Left lung (tissue), 10 donors: ENCODE measurements around the gene VSTM5. TPM values are rescaled to one million over a fixed set of nuclear protein-coding genes. Genes with fewer than 3 reads are reported as not detected.

Experiments
- ATAC-seq: fragments of 200-7000 bp; cut with Tn5 transposase; one replicate; pipeline ENCODE4 v1.9.1; 2020; ENCODE audit warnings: moderate library complexity
- DNase-seq, 4 donors: peaks; one replicate each; pipeline ENCODE4 v3.0.0-alpha.2; 2013 to 2020
- H3K27ac ChIP-seq, 2 donors: fragments of 200-600 bp; sonication (generic) in 1 of 2; one replicate each; pipeline versions ENCODE4 v1.5.0 to v1.8.0; 2020 to 2021
- H3K27me3 ChIP-seq, 2 donors: fragments of 200-600 bp; sonication (generic) in 1 of 2; one replicate each; pipeline versions ENCODE4 v1.5.0 to v1.8.0; 2020 to 2021
- H3K36me3 ChIP-seq, 2 donors: fragments of 200-600 bp; sonication (generic) in 1 of 2; one replicate each; pipeline versions ENCODE4 v1.5.0 to v1.8.0; 2020 to 2021
- H3K4me1 ChIP-seq, 2 donors: fragments of 200-600 bp; one replicate each; pipeline ENCODE4 v1.8.0; 2021
- H3K4me3 ChIP-seq, 2 donors: fragments of 200-600 bp; sonication (generic) in 1 of 2; one replicate each; pipeline versions ENCODE4 v1.5.0 to v1.8.0; 2020 to 2021; ENCODE audit warnings: mild to moderate bottlenecking in 1 of 2
- H3K9me3 ChIP-seq, 2 donors: fragments of 200-600 bp; sonication (generic) in 1 of 2; one replicate each; pipeline versions ENCODE4 v1.5.0 to v1.8.0; 2020 to 2021
- intact Hi-C, 2 donors: fragments of 100-400 bp; cut with DNase I; formaldehyde crosslinking; loops; one replicate each; pipeline versions ENCODE4 v1.11.2 to v1.14.2; 2022
- polyA plus RNA-seq, 6 donors: library from polyadenylated mRNA; unstranded; fragments of 120-200 nt; gene quantifications; one replicate each; pipeline ENCODE4 v1.2.1, GENCODE V29; 2013; ENCODE audit not compliant: insufficient read length in 6 of 6
- total RNA-seq, 2 donors: library from RNA; stranded (reverse); fragmentation: NEBNext Ultra II Directional; extraction: Animal tissue kit (Norgen Biotek cat#: 25700); gene quantifications; one replicate each; pipeline ENCODE4 v1.2.1, GENCODE V29; 2021
- TF ChIP-seq, protein P1 (sequence below), 2 donors: fragments of 200-600 bp; sonication (generic) in 1 of 2; IDR thresholded peaks; one replicate each; pipeline versions ENCODE4 v1.5.0 to v1.8.0; 2021; ENCODE audit warnings: antibody characterized with exemption in 2 of 2
- donor health status: DM: no; HTN: yes; CAD: no.
- donor health status: DM: no; HTN: no; CAD: no.

VSTM5 gene
- total and polyA plus RNA-seq, 8 donors = 0.16 to 1.1 (median 0.62) TPM

GRCh38 chr11:93796441-93797231, 53.8 kb downstream of the VSTM5 start:
- no peak overlapping the region for H3K27ac ChIP-seq
- intact Hi-C loops = loop anchor here in 1 of 2 donors (10.0 kb wide), 1 partner anchor 62 kb away; no protein-coding TSS in a partner anchor
- H3K36me3 ChIP-seq = peaks cover 0 to 99% of the 10 kb centered on the region in 2 donors
- H3K9me3 ChIP-seq = no peaks in the 10 kb centered on the region
- no peaks in the 10 kb centered on the region for H3K4me1 ChIP-seq
- H3K27me3 ChIP-seq = no peaks in the 10 kb centered on the region
- TF ChIP-seq, protein P1, sequence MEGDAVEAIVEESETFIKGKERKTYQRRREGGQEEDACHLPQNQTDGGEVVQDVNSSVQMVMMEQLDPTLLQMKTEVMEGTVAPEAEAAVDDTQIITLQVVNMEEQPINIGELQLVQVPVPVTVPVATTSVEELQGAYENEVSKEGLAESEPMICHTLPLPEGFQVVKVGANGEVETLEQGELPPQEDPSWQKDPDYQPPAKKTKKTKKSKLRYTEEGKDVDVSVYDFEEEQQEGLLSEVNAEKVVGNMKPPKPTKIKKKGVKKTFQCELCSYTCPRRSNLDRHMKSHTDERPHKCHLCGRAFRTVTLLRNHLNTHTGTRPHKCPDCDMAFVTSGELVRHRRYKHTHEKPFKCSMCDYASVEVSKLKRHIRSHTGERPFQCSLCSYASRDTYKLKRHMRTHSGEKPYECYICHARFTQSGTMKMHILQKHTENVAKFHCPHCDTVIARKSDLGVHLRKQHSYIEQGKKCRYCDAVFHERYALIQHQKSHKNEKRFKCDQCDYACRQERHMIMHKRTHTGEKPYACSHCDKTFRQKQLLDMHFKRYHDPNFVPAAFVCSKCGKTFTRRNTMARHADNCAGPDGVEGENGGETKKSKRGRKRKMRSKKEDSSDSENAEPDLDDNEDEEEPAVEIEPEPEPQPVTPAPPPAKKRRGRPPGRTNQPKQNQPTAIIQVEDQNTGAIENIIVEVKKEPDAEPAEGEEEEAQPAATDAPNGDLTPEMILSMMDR (IDR thresholded peaks at IDR 0.05) = no peak
- DNase-seq (no peak), ATAC-seq (no peak)
- H3K4me3 ChIP-seq = no peak overlapping the region

DNA sequence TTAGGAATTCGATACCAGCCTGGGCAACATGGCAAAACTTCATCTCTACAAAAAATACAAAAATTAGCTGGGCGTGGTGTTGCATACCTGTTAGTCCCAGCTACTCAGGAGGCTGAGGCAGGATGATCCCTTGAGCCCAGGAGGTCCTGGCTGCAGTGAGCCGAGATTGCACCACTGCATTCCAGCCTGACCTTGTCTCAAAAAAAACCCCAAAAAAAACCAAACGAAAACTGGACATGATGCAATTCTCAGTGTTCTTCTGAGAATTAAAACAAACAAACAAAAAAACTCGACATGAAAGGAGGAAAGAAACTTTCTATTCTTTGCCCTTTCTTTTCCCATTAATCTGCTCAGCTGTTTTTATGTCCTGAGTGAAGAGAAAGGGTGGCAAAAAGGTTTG, 58.9 kb downstream of the VSTM5 start:
- Histone ChIP-seq H3K4me1 (peaks cover 9 to 19% of the 10 kb centered on the region in 2 donors), H3K27me3 (no peaks in the 10 kb centered on the region), H3K9me3 (no peaks in the 10 kb centered on the region), H3K4me3 (no peak overlapping the region), H3K36me3 (peaks cover 0 to 89% of the 10 kb centered on the region in 2 donors), H3K27ac (no peak overlapping the region)
- ATAC-seq (no peak), DNase-seq (no peak)
- intact Hi-C loops = loop anchor here in 1 of 2 donors (10.0 kb wide), 1 partner anchor 57 kb away; no protein-coding TSS in a partner anchor
- TF ChIP-seq, protein P1 (IDR thresholded peaks at IDR 0.05) = no peak

DNA sequence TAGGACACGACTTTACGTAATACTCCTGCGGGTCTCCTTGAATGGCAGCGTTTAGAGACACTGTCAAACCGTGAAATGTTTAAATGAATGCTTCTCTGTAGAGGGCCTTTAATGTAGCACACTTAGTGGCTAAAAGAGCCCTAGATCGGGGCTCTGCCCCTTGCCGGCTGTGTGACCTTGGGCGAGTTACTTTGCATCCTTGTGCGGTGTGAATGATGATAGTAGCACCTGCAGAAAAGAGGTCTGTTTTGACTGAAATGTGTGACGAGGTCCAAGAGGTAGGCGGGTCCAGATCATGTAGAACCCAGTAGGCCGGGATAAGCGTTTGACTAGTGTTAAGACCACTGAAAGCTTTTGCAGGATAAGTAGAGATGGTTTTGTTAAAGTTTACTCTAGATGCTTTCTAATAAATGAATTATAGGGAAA, 65.5 kb downstream of the VSTM5 start:
- H3K27ac ChIP-seq = peak overlapping the region; percentile 93 to 95
- ATAC-seq = peak; percentile 15
- no peaks in the 10 kb centered on the region for H3K27me3 ChIP-seq
- TF ChIP-seq, protein P1 (IDR thresholded peaks at IDR 0.05) = no peak
- H3K4me3 ChIP-seq = peak overlapping the region; percentile 71 to 78
- peak in 1 of 4 donors; percentile 8 for DNase-seq
- peaks cover 22 to 43% of the 10 kb centered on the region in 2 donors for H3K4me1 ChIP-seq
- no peaks in the 10 kb centered on the region for H3K9me3 ChIP-seq
- intact Hi-C loops = no loop called here
- H3K36me3 ChIP-seq = peaks cover 0 to 24% of the 10 kb centered on the region in 2 donors

DNA sequence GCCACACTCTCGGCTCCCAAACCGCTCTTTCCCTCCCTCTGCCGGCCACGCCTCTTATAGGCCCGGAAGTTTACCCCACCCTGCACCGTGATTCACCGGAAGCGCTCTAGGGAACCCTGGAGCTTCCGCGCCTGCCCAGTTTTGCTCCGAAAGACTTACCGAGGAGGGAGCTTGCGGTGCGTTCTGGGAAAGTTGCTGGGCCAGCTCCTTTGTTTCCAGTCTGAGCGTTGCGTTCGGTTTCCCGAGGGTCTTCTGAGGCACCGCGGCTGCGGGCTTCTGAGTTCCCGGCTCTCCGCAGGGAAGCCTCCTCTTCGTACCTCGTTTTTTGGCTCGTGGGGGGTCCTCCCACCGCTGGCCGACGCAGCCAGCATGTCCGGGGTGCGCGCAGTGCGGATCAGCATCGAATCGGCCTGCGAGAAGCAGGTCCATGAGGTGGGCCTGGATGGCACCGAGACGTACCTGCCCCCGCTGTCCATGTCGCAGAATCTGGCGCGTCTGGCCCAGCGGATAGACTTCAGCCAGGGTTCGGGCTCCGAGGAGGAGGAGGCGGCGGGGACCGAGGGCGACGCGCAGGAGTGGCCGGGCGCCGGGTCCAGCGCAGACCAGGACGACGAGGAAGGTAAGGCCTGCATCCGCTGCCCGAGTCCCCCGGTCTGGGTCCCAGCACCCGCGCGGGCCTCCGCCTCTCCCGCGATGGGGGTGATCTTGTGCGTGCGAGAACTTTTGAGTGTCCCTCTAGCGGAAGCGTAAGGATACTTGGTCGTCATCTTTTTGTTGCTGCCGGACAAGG, 66.1 kb downstream of the VSTM5 start, which contains the start of gene MED17:
MED17 (plus strand) TSS at position 138 of the 790 bp plus-strand sequence; CDS start at position 370, 232 bp downstream.
- Histone ChIP-seq H3K4me3 (peak within 1 kb of the TSS; percentile 71 to 78), H3K27ac (peak within 1 kb of the TSS; percentile 93 to 95), H3K9me3 (no peaks in the 10 kb centered on the region), H3K36me3 (peaks cover 0 to 18% of the 10 kb centered on the region in 2 donors), H3K4me1 (peaks cover 22 to 43% of the 10 kb centered on the region in 2 donors), H3K27me3 (no peaks in the 10 kb centered on the region)
- ATAC-seq (peak; percentile 100), DNase-seq (peak; percentile 91 to 96 (median 95))
- TF ChIP-seq, protein P1 (IDR thresholded peaks at IDR 0.05) = peak; percentile 22 to 43
- intact Hi-C loops = no loop called here
